Embryonic facial prominence (tissue), 1 donor: ENCODE results near the gene GNAQ.
"Not testable (repeated sequence)": the region's sequence is repeated elsewhere in the genome, so short reads cannot be mapped to it uniquely, and the experiment has no call there.

ENCODE experiments used
- DNase-seq: peaks from one replicate; pipeline ENCODE4 v3.0.0-alpha.2; 2016; ENCODE audit errors: extremely low spot score

GNAQ gene

DNA sequence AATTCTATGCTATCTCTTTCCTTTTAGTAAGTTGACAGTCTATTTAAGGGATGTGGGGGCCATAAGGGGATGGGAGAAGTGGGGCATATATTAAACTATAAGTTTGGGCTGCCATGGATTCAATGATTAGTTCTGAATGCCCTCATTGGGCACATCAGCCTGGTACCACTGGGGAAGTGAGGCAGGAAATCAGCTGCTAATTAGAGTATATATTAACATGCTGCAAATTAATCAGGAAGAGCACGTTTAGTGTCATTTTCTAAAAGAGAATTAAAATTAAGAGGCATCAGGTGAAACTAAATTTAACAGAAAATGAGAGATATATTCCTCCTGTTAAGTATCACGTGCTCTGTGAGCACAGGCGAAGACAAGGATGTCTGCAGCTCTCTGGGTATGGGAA, 260.4 kb downstream of the GNAQ start:
- DNase-seq = no peak

DNA sequence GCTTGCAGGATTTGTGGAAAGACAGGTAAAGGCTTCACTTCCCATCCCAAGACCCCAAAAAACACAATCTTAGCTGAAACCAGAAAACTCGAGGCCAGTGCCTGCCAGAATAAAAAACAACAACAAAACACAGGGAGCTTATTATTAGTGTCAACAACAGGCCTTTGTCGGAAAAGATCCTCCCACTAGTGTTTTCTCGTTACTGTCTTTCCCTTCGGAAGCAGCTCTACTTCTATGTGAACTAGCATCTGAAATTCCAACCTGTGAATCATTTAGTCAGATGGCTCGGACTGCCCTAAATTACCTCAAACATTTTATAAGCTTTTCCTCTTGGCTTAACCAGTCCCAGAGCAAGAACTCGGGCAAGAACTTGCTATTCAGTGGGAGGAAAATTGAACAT, 261.3 kb downstream of the GNAQ start:
- DNase-seq = no peak

DNA sequence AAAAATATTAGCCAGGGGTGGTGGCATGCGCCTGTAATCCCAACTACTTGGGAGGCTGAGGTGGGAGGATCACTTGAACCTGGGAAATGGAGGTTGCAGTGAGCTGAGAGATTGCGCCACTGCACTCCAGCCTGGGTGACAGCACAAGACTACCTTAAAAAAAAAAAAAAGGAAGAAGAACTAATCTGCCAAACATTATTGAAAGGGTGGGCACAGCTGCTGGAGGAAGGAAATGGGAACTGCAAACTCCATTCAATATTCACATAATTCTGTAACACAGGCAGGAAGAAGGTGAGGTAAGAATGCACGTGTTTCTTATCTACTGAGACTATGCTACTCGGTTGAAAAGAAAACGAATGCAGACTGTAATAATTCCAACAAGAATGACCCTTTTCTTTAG, 262.4 kb downstream of the GNAQ start:
- DNase-seq = no peak

GRCh38 chr9:77766587-77766986, 265.0 kb downstream of the GNAQ start:
- no peak for DNase-seq

- no peak for DNase-seq
Measured at GRCh38 chr9:77765781-77766259, 265.8 kb downstream of the GNAQ start.

DNA sequence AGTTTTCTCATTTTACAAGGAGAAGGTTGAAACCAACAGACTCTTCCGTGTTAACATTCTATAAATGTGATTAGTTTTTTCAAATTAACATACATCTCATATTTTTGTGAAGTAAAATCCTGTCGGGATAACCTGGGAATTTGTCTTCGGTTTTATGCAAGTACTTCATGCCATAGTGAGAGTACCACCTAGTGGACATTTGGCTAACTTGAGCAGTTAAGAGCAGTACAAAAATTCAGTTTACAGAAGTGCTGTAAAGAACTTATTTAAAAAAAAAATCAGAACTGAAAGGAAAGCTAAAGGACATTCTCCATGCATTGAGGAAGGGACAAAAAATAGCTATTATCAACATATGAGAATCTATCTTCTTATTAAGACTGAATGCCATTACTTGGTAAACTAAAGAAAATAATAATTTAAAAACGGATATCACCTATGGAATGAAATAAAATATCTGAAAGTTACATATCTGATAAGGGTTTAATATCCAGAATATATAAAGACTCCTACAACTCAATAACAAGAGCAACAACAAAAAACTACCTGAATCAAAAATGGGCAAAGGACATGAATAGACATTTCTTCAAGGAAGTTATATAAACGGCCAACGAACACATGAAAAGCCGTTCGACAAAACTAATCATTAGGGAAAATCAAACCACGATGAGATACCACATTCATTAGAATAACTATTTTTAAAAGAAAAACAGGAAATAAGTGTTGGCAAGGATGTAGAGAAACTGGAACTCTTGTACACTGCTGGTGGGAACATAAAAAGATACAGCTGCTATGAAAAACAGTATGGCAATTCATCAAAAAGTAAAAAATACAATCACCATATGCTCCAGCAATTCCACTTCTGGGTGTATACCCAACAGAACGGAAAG, 266.5 kb downstream of the GNAQ start:
- no peak for DNase-seq

GRCh38 chr9:77763566-77763965, 268.0 kb downstream of the GNAQ start:
- no peak for DNase-seq

GRCh38 chr9:77760919-77761318, 270.7 kb downstream of the GNAQ start:
- DNase-seq = not testable (repeated sequence)

DNA sequence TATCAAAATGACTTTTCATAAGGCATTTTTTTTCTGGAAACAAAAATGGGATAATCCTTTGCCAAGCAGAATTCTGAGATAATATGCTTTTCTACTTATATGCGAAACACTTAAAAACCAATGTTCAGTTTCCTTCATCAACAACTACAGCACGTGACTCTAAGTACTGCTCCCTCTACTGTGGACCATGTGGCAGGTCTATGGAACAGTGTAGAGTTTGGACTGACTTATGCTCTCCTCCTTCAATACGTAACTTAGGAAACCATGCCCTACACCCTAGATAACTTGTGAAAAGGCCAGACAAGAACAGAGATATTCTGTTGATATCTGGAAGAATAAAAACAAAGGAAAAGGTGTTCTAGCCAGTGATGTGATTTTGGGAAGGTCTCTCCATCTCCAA, 272.2 kb downstream of the GNAQ start:
- DNase-seq = no peak

DNA sequence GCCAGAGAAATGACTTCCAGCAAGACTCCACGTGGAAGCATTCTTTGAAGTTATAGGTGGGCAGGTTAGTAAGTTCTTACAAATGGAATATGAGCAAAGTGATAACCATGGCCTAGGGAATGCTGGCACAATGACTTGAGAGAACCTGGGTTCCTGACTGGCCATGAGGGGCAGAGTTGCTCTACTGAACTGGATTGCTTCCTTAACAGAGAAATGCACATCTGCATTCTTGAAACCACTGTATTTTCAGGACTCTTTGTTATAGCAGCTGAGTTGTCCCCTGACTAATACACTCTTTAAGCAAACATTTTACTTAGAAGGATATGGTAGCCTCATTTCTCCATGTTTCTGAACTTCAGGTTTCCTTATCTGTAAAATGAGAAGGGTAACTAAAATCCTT, 275.2 kb downstream of the GNAQ start:
- DNase-seq = no peak

DNA sequence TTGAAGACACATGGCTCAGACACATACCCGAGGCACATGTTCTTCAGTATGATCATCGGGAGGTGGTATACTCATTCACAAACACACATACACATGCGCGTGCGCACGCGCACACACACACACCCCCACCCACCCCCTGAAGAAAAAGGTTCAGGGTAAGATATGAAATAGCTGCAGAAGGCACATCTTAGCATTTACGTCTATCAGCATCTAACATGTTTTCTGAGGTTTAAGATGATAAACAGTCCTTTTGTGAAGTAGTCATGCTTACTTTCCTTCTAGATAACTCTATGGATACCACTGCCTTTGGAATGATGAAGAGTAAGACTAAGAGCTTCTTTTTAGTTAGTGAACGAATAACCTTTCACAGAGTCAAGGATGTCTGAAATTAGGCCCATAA, 278.4 kb downstream of the GNAQ start:
- no peak for DNase-seq

DNA sequence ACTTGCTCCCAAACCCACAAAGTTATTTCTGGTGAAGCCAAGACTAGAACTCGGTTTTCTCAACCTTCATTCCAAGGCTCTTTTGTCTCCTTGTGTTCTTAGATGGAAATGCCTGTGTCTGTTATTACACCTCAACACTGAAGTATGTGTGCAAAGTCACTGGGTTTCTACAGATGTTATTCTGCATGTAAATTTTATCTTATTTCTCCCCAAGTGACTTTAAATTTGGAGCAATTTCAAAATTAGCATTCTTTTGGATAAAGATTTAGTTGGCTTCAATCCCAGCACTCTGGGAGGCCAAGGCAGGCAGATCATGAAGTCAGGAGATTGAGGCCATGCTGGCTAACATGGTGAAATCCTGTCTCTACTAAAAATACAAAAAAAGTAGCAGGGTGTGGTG, 279.1 kb downstream of the GNAQ start:
- DNase-seq = no peak

GRCh38 chr9:77751341-77752091, 280.1 kb downstream of the GNAQ start:
- DNase-seq = peak; percentile 76

DNA sequence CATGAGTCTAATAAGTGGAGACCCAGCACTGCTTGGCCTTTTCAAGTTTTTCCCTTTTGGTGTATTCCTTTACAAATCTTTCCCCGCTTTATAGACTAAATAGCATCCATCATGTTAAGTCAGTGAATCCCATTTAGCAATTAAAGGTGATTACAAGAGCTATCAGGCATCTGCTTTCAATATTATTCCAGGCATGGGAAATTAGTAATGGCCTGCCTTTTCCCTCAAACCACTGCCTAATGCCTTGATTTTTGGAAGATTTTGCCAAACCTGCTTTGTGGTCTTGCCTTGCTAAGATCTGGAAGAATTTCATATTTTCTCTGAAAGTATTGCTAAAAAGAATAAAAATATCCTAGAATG, 280.6 kb downstream of the GNAQ start:
- no peak for DNase-seq

DNA sequence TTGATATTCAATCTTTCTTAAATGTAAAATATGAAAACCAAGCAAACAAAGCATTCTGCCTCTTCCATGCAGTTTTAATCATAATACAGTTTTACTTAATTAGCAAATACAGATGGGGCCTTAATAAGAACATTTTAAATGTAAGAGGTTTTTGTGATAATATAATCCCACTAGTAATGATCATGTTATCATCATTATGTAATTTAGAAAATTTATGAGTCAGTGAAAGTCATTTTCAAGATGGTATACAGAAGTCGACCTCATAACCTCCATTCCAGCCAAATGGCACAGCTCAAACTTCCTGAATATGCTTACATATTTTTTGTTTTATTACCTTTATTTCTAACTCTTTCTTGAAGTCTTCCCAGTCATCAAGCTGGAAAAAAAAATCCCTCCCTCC, 281.3 kb downstream of the GNAQ start:
- DNase-seq = no peak

- DNase-seq = no peak
Measured at GRCh38 chr9:77748214-77748772, 283.3 kb downstream of the GNAQ start.

GRCh38 chr9:77747163-77747562, 284.4 kb downstream of the GNAQ start:
- DNase-seq = no peak

DNA sequence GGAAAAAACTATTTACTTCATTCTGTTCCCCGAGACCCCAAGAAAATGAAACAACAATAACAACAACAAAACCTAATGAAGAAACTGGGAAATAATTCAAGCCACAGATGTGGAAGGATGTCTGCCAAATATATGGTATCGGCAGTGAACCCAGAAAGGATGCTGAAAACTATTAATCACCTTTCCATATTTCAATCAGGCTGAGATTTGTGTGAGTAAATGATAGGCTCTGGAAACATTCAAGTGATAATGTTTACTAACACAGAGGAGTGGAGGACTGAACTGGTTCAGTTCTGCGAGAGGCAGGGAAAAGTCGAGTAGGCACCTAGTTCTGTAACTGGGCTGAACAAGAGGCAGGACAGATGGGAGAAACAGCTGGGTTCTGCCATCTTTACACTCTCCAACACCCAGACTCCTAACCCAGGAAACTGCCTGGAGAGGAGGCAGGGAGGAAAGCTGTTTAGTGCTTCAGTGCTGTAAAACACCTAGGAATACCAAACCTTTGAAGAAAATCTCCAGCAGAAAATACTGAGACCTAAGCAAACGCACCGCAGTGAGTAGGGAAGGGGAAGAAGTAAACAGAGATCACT, 286.7 kb downstream of the GNAQ start:
- DNase-seq = no peak

DNA sequence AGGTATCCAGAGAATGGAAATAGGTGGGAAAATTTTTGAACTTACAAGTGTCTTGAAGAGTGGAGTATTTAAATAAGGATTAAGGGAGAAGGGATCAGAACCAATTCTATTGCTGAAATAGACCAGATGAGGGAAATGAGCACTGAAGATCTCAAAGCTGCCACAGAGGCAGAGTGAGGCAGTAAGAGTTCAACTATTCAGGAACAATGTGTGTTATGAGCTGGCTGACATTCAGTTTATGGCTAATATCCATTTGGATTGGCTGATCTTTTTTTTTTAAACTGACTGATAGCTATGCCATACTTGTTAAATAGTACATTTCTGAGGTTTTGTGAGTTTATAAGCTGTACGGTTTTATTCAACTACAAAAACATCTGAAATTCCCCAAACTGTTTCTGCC, 288.2 kb downstream of the GNAQ start:
- DNase-seq = no peak

- DNase-seq = no peak
Measured at GRCh38 chr9:77738932-77739331, 292.7 kb downstream of the GNAQ start.

DNA sequence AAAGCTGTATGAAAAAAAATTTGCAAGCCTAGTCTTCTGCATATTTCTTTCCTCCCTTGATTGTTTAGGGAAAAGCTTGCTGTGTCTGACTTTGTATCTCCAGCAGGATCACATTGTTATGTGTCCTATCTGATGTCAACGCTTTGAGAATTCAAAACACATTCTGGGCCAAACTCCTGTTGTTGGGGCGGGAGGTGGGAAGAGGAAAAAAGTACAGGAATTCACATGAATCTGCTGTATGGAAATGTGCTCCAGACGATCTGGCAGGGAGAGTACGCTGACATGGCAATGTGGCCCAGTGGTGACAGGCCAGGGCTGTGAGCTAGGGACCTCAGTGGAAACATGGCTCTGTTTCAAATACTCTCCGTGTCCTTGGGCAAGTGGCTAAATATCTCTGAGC, 296.1 kb downstream of the GNAQ start:
- no peak for DNase-seq

DNA sequence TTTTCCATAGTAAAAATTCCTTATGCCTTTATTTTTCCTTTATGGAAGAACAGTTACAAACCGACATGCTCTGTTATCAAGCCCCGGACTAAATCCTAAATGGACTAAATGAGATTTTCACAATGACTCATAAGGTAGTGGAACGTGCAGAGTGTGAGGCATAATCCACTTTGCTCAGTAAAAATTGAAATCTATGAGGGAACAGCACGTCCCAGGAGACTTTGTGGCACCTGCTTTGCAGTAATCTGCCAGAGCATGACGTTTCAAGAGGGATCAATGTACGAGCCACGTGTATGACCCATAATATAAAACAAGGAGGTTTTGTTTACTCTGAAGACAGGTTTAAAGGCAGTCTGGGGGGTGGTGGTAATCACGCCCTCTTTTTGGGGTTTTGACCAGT, 299.7 kb downstream of the GNAQ start:
- no peak for DNase-seq
